HepG2 (cell line): Measurements from ENCODE around the gene EPB41L3.

Experiments
- CTCF ChIP-seq: sonication (generic); formaldehyde crosslinking; IDR thresholded peaks from 2 replicates; pipeline ENCODE4 v1.5.0; 2020; ENCODE audit warnings: mild to moderate bottlenecking, missing genetic modification reagents, moderate library complexity
- JUNB ChIP-seq: sonication (generic); formaldehyde crosslinking; IDR thresholded peaks from 2 replicates; pipeline ENCODE4 v1.8.0; 2022; ENCODE audit warnings: missing genetic modification reagents, mild to moderate bottlenecking, borderline replicate concordance
- RAD21 ChIP-seq: fragments of 450-650 bp; formaldehyde crosslinking; IDR thresholded peaks from 2 replicates; pipeline ENCODE4 v1.5.0; 2020; ENCODE audit warnings: mild to moderate bottlenecking
- REST ChIP-seq, 2 experiments: IDR thresholded peaks; 2 replicates each; pipeline ENCODE4 v1.6.1; 2011 to 2012; ENCODE audit warnings: low read length in 2 of 2, borderline replicate concordance in 1 of 2, low read depth in 1 of 2, mild to moderate bottlenecking in 1 of 2, moderate library complexity in 1 of 2
- TFAP4 ChIP-seq: sonication (generic); IDR thresholded peaks from 2 replicates; pipeline ENCODE4 v1.6.1; 2016; ENCODE audit warnings: low read depth, borderline replicate concordance

GRCh38 chr18:5571666-5572065 is 27.9 kb upstream of the EPB41L3 start:
- TF ChIP-seq RAD21 (CRISPR knock-in tag) (no peak), CTCF (no peak), JUNB (CRISPR knock-in tag) (no peak), REST (IDR thresholded peaks at IDR 0.05; ENCODE audit: borderline replicate concordance in 1 of 2, low read depth in 1 of 2, low read length in 2 of 2) (no peak), TFAP4 (no peak)
